Astrocyte (in vitro differentiated cells and primary cell): Measurements from ENCODE around the gene PCBD2. TPM values are rescaled to one million over a fixed set of nuclear protein-coding genes. Genes with fewer than 3 reads are reported as not detected.

Source experiments
- DNase-seq: peaks from one replicate; pipeline ENCODE4 v3.0.0-alpha.2; 2010; ENCODE audit warnings: low read depth
- FAIRE-seq: peaks from 2 replicates; lab custom pipeline; 2011; peaks lifted over from hg19 to GRCh38; lab: Jason Lieb, UNC
- H2AFZ ChIP-seq: 2 replicates; pipeline ENCODE4 v1.6.0; 2012; ENCODE audit warnings: low read depth, low read length, inconsistent platforms
- H3K27ac ChIP-seq: 2 replicates; pipeline ENCODE4 v1.5.1; 2011; ENCODE audit warnings: low read depth, low read length, inconsistent platforms
- H3K27me3 ChIP-seq: 2 replicates; pipeline ENCODE4 v1.6.0; 2011; ENCODE audit warnings: low read length, inconsistent platforms; ENCODE audit not compliant: insufficient read depth
- H3K36me3 ChIP-seq: 2 replicates; pipeline ENCODE4 v1.5.1; 2011; ENCODE audit warnings: low read length, inconsistent platforms; ENCODE audit not compliant: insufficient read depth
- H3K4me1 ChIP-seq: 2 replicates; pipeline ENCODE4 v1.5.1; 2011; ENCODE audit warnings: low read length, inconsistent platforms; ENCODE audit not compliant: insufficient read depth
- H3K4me2 ChIP-seq: 2 replicates; pipeline ENCODE4 v1.6.0; 2012; ENCODE audit warnings: low read length, inconsistent platforms
- H3K4me3 ChIP-seq: 2 replicates; pipeline ENCODE4 v1.5.1; 2011; ENCODE audit warnings: low read depth, mild to moderate bottlenecking, low read length, inconsistent platforms; ENCODE audit not compliant: insufficient read depth
- H3K79me2 ChIP-seq: 2 replicates; pipeline ENCODE4 v1.6.0; 2012; ENCODE audit warnings: mild to moderate bottlenecking, low read length, inconsistent platforms; ENCODE audit not compliant: insufficient read depth
- H3K9ac ChIP-seq: 2 replicates; pipeline ENCODE4 v1.6.0; 2012; ENCODE audit warnings: mild to moderate bottlenecking, low read length, inconsistent platforms
- H3K9me3 ChIP-seq: 2 replicates; pipeline ENCODE4 v1.5.1; 2012; ENCODE audit warnings: low read depth, mild to moderate bottlenecking, low read length, inconsistent platforms; ENCODE audit not compliant: insufficient read depth
- H4K20me1 ChIP-seq: 2 replicates; pipeline ENCODE4 v1.6.0; 2012; ENCODE audit warnings: low read length, inconsistent platforms; ENCODE audit not compliant: insufficient read depth
- H3K27ac Mint-ChIP-seq: one replicate; pipeline ENCODE4 v1.8.0; 2021; ENCODE audit warnings: mild to moderate bottlenecking, mixed read lengths; ENCODE audit not compliant: unreplicated experiment
- H3K27me3 Mint-ChIP-seq: one replicate; pipeline ENCODE4 v1.8.0; 2021; ENCODE audit warnings: low read depth, mixed read lengths; ENCODE audit not compliant: unreplicated experiment
- H3K36me3 Mint-ChIP-seq: one replicate; pipeline ENCODE4 v1.8.0; 2021; ENCODE audit warnings: low read depth, mixed read lengths; ENCODE audit not compliant: unreplicated experiment
- H3K4me1 Mint-ChIP-seq: one replicate; pipeline ENCODE4 v1.8.0; 2021; ENCODE audit warnings: low read depth, mixed read lengths; ENCODE audit not compliant: unreplicated experiment
- H3K4me3 Mint-ChIP-seq: one replicate; pipeline ENCODE4 v1.8.0; 2021; ENCODE audit warnings: mild to moderate bottlenecking, moderate library complexity, mixed read lengths; ENCODE audit not compliant: unreplicated experiment
- H3K9me3 Mint-ChIP-seq: one replicate; pipeline ENCODE4 v1.8.0; 2021; ENCODE audit warnings: mild to moderate bottlenecking, mixed read lengths; ENCODE audit not compliant: unreplicated experiment
- CTCF ChIP-seq: IDR thresholded peaks from 2 replicates; pipeline ENCODE4 v1.5.1; 2011; ENCODE audit warnings: low read depth, mild to moderate bottlenecking, inconsistent platforms, low read length, moderate library complexity; ENCODE audit not compliant: insufficient read depth
- EZH2 ChIP-seq: IDR thresholded peaks from 2 replicates; pipeline ENCODE4 v1.6.1; 2012; ENCODE audit warnings: mild to moderate bottlenecking, low read length, inconsistent platforms; ENCODE audit not compliant: insufficient read depth
- total RNA-seq: library from RNA; stranded (reverse); gene quantifications from 2 replicates; pipeline ENCODE4 v1.2.1, GENCODE V29; 2021

Gene PCBD2
- total RNA-seq, 1 donor from 2014 or later: 10.2 TPM

DNA sequence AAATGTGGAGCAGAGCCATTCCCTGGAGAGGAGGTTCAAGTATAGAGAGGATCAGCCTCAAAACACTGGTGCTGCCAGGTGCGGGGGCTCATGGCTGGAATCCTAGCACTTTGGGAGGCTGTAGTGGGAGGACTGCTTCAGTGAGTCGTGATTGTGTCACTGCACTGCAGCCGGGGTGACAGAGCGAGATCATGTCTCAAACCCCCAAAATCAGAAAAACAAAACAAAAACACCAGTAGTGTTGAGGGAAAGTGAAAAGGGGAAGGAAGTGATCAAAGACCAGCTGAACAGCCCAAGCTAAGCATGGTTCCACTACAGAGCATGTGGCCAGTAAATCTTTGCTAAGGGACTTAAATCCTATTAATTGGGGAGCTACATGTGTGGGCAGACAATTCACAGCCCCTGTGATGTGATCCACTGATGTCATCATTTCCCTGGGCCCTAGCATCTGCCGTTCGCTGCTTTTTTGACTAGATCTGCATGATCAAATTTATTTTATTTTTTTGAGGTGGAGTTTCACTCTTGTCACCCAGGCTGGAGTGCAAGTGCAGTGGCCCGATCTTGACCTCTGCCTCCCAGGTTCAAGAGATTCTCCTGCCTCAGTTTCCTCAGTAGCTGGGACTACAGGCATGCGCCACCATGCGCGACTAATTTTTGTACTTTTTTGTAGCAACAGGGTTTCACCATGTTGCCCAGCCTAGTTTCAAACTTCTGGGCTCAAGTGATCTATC lies 2.7 kb upstream of the PCBD2 start:
- Mint-ChIP-seq H3K27me3 (no peaks in the 10 kb centered on the region), H3K9me3 (no peaks in the 10 kb centered on the region), H3K4me1 (peaks cover 9% of the 10 kb centered on the region), H3K4me3 (peak overlapping the region; percentile 50), H3K27ac (no peak overlapping the region), H3K36me3 (peaks cover 3% of the 10 kb centered on the region)
- Histone ChIP-seq H4K20me1 (no peaks in the 10 kb centered on the region), H3K4me2 (no peak overlapping the region), H3K36me3 (no peaks in the 10 kb centered on the region), H3K9ac (no peak overlapping the region), H3K27me3 (no peaks in the 10 kb centered on the region), H3K9me3 (no peaks in the 10 kb centered on the region), H2AFZ (no peak overlapping the region), H3K79me2 (peaks cover 8% of the 10 kb centered on the region), H3K4me1 (no peaks in the 10 kb centered on the region), H3K4me3 (no peak overlapping the region), H3K27ac (no peak overlapping the region)
- FAIRE-seq (no peak), DNase-seq (no peak)
- TF ChIP-seq EZH2 (no peak), CTCF (no peak)

DNA sequence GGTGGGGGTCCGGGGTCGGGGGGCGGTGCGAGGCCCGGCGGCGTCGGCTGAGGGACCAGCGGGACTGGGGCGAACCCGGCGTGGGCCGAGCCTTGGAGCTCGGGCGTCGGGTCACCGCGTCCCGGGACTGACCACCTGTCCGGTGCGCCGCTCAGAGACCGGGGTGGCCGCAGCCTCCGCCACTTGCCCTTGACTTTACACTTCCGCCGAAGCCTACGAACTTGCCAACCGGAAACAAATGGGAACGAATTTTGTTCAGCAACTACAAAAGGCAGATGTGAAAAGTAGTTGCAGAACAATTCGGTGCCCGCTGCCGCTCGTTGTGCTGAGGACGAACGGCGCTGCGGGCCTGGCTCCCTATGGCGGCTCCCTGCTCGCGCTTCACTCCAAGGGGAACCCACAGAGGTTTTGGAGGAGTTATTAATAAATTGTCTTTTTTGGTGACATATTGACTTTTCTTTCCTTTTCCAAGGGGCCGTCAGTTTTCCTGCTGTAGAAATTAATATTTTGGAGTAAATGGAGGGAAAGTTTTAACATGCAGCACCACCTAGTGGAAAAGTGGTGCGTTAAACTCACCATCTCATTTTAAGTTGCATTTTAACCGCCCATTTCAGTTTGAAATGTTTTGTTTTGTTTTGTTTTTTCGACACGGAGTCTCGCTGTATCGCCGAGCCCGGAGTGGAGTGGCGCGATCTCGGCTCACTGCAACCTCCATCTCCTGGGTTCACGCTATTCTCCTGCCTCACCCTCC lies 490 bp downstream of the PCBD2 start:
- peak; percentile 39 for DNase-seq
- Mint-ChIP-seq H3K9me3 (no peaks in the 10 kb centered on the region), H3K27ac (peak overlapping the region; percentile 97), H3K4me1 (peaks cover 9% of the 10 kb centered on the region), H3K36me3 (no peaks in the 10 kb centered on the region), H3K27me3 (no peaks in the 10 kb centered on the region), H3K4me3 (peak overlapping the region; percentile 94)
- Histone ChIP-seq H3K4me3 (peak overlapping the region; percentile 94), H3K9me3 (no peaks in the 10 kb centered on the region), H3K79me2 (peaks cover 8% of the 10 kb centered on the region), H3K4me2 (peak overlapping the region; percentile 99), H3K4me1 (no peaks in the 10 kb centered on the region), H3K27ac (peak overlapping the region; percentile 90), H2AFZ (peak overlapping the region; percentile 90), H3K9ac (peak overlapping the region; percentile 92), H4K20me1 (no peaks in the 10 kb centered on the region), H3K27me3 (no peaks in the 10 kb centered on the region), H3K36me3 (peaks cover 4% of the 10 kb centered on the region)
- TF ChIP-seq CTCF (peak; percentile 79), EZH2 (no peak)
- FAIRE-seq: no peak
